GM18951 (cell line): ENCODE measurements around the gene WSB1.
"Not testable (repeated sequence)": the region's sequence is repeated elsewhere in the genome, so short reads cannot be mapped to it uniquely, and the experiment has no call there.

Experiments used
- POLR2A ChIP-seq: IDR thresholded peaks from 4 replicates; pipeline ENCODE4 v1.6.1; 2011; ENCODE audit warnings: mild to moderate bottlenecking; ENCODE audit not compliant: insufficient read length, insufficient read depth; ENCODE audit errors: extremely low read depth
- in situ Hi-C: fragments of 300-500 bp; cut with MboI; formaldehyde crosslinking; loops from one replicate; pipeline ENCODE4 v1.12.0; 2022; ENCODE audit warnings: low sequenced_read_pairs, mixed read lengths, inconsistent platforms; ENCODE audit not compliant: unreplicated experiment

WSB1 gene

GRCh38 chr17:27293898-27294688 is at the start of gene WSB1:
WSB1 (plus strand) TSS chr17:27294114; CDS start chr17:27294396, 282 bp downstream.
- in situ Hi-C loops, result no loop called here
- TF ChIP-seq POLR2A, result peak; percentile 99

GRCh38 chr17:27244491-27245223 is 49.3 kb upstream of the WSB1 start:
- in situ Hi-C loops, result loop anchor here (25.0 kb wide), 1 partner anchor 343 kb away; no protein-coding TSS in a partner anchor
- TF ChIP-seq POLR2A, result no peak

- in situ Hi-C loops, result loop anchor here (25.0 kb wide), 1 partner anchor 342 kb away; no protein-coding TSS in a partner anchor
- TF ChIP-seq POLR2A, result no peak
Observed at GRCh38 chr17:27245230-27245696, 48.7 kb upstream of the WSB1 start.

GRCh38 chr17:27246537-27246936 is 47.4 kb upstream of the WSB1 start:
- no peak for TF ChIP-seq POLR2A
- in situ Hi-C loops, result loop anchor here (25.0 kb wide), 1 partner anchor 341 kb away; no protein-coding TSS in a partner anchor

GRCh38 chr17:27247071-27247957 is 46.6 kb upstream of the WSB1 start:
- TF ChIP-seq POLR2A, result no peak
- in situ Hi-C loops, result loop anchor here (25.0 kb wide), 1 partner anchor 340 kb away; no protein-coding TSS in a partner anchor

GRCh38 chr17:27247958-27248342 is 46.0 kb upstream of the WSB1 start:
- in situ Hi-C loops, result loop anchor here (25.0 kb wide), 1 partner anchor 339 kb away; no protein-coding TSS in a partner anchor
- TF ChIP-seq POLR2A, result no peak

- in situ Hi-C loops, result not testable (repeated sequence)
Observed at GRCh38 chr17:27250791-27251190, 43.1 kb upstream of the WSB1 start.

GRCh38 chr17:27254802-27255201 is 39.1 kb upstream of the WSB1 start:
- in situ Hi-C loops, result not testable (repeated sequence)

GRCh38 chr17:27256225-27257030 is 37.5 kb upstream of the WSB1 start:
- in situ Hi-C loops, result no loop called here
- no peak for TF ChIP-seq POLR2A

GRCh38 chr17:27257031-27257357 is 36.9 kb upstream of the WSB1 start:
- no peak for TF ChIP-seq POLR2A
- in situ Hi-C loops, result no loop called here

- no peak for TF ChIP-seq POLR2A
- in situ Hi-C loops, result no loop called here
Observed at GRCh38 chr17:27259356-27259755, 34.6 kb upstream of the WSB1 start.

GRCh38 chr17:27263386-27263785 is 30.5 kb upstream of the WSB1 start:
- in situ Hi-C loops, result no loop called here
- no peak for TF ChIP-seq POLR2A

- no peak for TF ChIP-seq POLR2A
- in situ Hi-C loops, result no loop called here
Observed at GRCh38 chr17:27264068-27264812, 29.7 kb upstream of the WSB1 start.
